A549 (cell line): ENCODE data around the gene SAP30L. TPM values are rescaled to one million over a fixed set of nuclear protein-coding genes. Genes with fewer than 3 reads are reported as not detected.

Experiments used
- ATAC-seq, 2 experiments: fragments of 200-7000 bp in 1 of 2; fragments of >200 bp in 1 of 2; cut with Nextera tagmentation in 1 of 2; cut with Tn5 transposase in 1 of 2; 3 replicates each; pipeline versions ENCODE4 v1.8.0 to v1.9.1; 2018 to 2020; ENCODE audit warnings: mild to moderate bottlenecking in 1 of 2, moderate library complexity in 1 of 2
- CTCF ChIA-PET: fragments of 300-600 bp; sonication (Branson Sonifier 250); formaldehyde crosslinking; extraction: SDS; loops from one replicate; lab custom pipeline; 2021; ENCODE audit warnings: antibody characterized with exemption, inconsistent platforms; lab: Yijun Ruan, JAX
- POLR2A ChIA-PET: fragments of 350-600 bp; formaldehyde crosslinking; extraction: SDS; loops from one replicate; lab custom pipeline; 2021; ENCODE audit warnings: antibody characterized with exemption, inconsistent platforms; lab: Yijun Ruan, JAX
- DNase-seq, 2 experiments: peaks; one replicate each; pipeline versions ENCODE4 v3.0.0 to v3.0.0-alpha.2; 2011 to 2016; ENCODE audit warnings: low read depth in 1 of 2, low spot score in 1 of 2
- FAIRE-seq: peaks from 2 replicates; lab custom pipeline; 2011; peaks lifted over from hg19 to GRCh38; lab: Jason Lieb, UNC
- H3K27ac ChIP-seq, 2 experiments: fragments of >200 bp; sonication (Bioruptor Twin); formaldehyde crosslinking; 3 replicates each; pipeline ENCODE4 v1.5.1; 2016 to 2017
- H3K4me1 ChIP-seq: fragments of >200 bp; sonication (Bioruptor Twin); formaldehyde crosslinking; 3 replicates; pipeline ENCODE4 v1.6.1; 2016
- H3K4me2 ChIP-seq: fragments of >200 bp; sonication (Bioruptor Twin); formaldehyde crosslinking; 3 replicates; pipeline ENCODE4 v1.6.1; 2016
- H3K4me3 ChIP-seq: fragments of >200 bp; sonication (Bioruptor Twin); formaldehyde crosslinking; 3 replicates; pipeline ENCODE4 v1.5.1; 2016
- H3K9me3 ChIP-seq: fragments of >200 bp; sonication (Bioruptor Twin); formaldehyde crosslinking; 3 replicates; pipeline ENCODE4 v1.6.1; 2016
- CBX2 ChIP-seq: fragments of 200-600 bp; sonication (generic); IDR thresholded peaks from 2 replicates; pipeline ENCODE4 v1.6.1; 2016; ENCODE audit warnings: low read depth, mild to moderate bottlenecking, borderline replicate concordance
- CEBPB ChIP-seq, 2 experiments: fragments of >200 bp in 1 of 2; sonication (Bioruptor Twin) in 1 of 2; formaldehyde crosslinking in 1 of 2; IDR thresholded peaks; 2 replicates each; pipeline ENCODE4 v1.6.1; 2012 to 2016
- CHD4 ChIP-seq: fragments of 200-600 bp; sonication (generic); IDR thresholded peaks from 2 replicates; pipeline ENCODE4 v1.6.1; 2016; ENCODE audit warnings: antibody characterized with exemption, mild to moderate bottlenecking, borderline replicate concordance
- EP300 ChIP-seq, 2 experiments: fragments of >200 bp; sonication (Bioruptor Twin); formaldehyde crosslinking; IDR thresholded peaks; 2 replicates in 1 of 2; 3 replicates in 1 of 2; pipeline ENCODE4 v1.6.1; 2016 to 2017
- FOSB ChIP-seq: fragments of 250-450 bp; sonication (Bioruptor Pico); IDR thresholded peaks from 2 replicates; pipeline ENCODE4 v1.5.0; 2020; ENCODE audit warnings: mild to moderate bottlenecking, moderate library complexity
- FOSL2 ChIP-seq, 2 experiments: fragments of 450-650 bp in 1 of 2; fragments of >200 bp in 1 of 2; sonication (Bioruptor Twin) in 1 of 2; formaldehyde crosslinking; IDR thresholded peaks; 2 replicates each; pipeline versions ENCODE4 v1.5.0 to v1.6.1; 2016 to 2020; ENCODE audit warnings: mild to moderate bottlenecking in 1 of 2, moderate library complexity in 1 of 2
- GATA3 ChIP-seq: IDR thresholded peaks from 2 replicates; pipeline ENCODE4 v1.6.1; 2012; ENCODE audit warnings: borderline replicate concordance
- HDAC2 ChIP-seq: fragments of 200-600 bp; sonication (generic); IDR thresholded peaks from 2 replicates; pipeline ENCODE4 v1.6.1; 2016
- HEYL ChIP-seq: fragments of 250-450 bp; sonication (Bioruptor Pico); IDR thresholded peaks from 2 replicates; pipeline ENCODE4 v1.8.0; 2021; ENCODE audit warnings: mild to moderate bottlenecking, moderate library complexity
- HOXB13 ChIP-seq: fragments of 250-450 bp; sonication (Bioruptor Pico); IDR thresholded peaks from 2 replicates; pipeline ENCODE4 v1.5.0; 2020; ENCODE audit warnings: low read depth, mild to moderate bottlenecking, moderate library complexity
- HOXB5 ChIP-seq: fragments of 250-450 bp; sonication (Bioruptor Pico); IDR thresholded peaks from 2 replicates; pipeline ENCODE4 v1.5.0; 2020; ENCODE audit warnings: mild to moderate bottlenecking, moderate library complexity
- JUN ChIP-seq, 2 experiments: fragments of >200 bp; sonication (Bioruptor Twin); formaldehyde crosslinking; IDR thresholded peaks; 2 replicates in 1 of 2; 3 replicates in 1 of 2; pipeline ENCODE4 v1.6.1; 2016 to 2017
- JUNB ChIP-seq: fragments of >200 bp; sonication (Bioruptor Twin); formaldehyde crosslinking; IDR thresholded peaks from 2 replicates; pipeline ENCODE4 v1.6.1; 2016
- KDM1A ChIP-seq: fragments of 200-600 bp; sonication (generic); IDR thresholded peaks from 2 replicates; pipeline ENCODE4 v1.6.1; 2016; ENCODE audit warnings: low read depth, mild to moderate bottlenecking
- MAFK ChIP-seq: fragments of 450-650 bp; IDR thresholded peaks from 2 replicates; pipeline ENCODE4 v1.6.1; 2014; ENCODE audit not compliant: partially characterized antibody
- MYC ChIP-seq: IDR thresholded peaks from 2 replicates; pipeline ENCODE4 v1.6.1; 2012; ENCODE audit warnings: mild to moderate bottlenecking, inconsistent platforms, low read length, improper control_type of control experiment, borderline replicate concordance
- NPAS2 ChIP-seq: fragments of 250-450 bp; sonication (Bioruptor Pico); IDR thresholded peaks from 2 replicates; pipeline ENCODE4 v1.8.0; 2022; ENCODE audit warnings: mild to moderate bottlenecking, moderate library complexity, borderline replicate concordance
- PHF8 ChIP-seq: fragments of 200-600 bp; sonication (generic); IDR thresholded peaks from 2 replicates; pipeline ENCODE4 v1.6.1; 2016; ENCODE audit warnings: low read depth, mild to moderate bottlenecking, antibody characterized with exemption, moderate library complexity, borderline replicate concordance
- POLR2AphosphoS2 ChIP-seq: conservative IDR thresholded peaks from 2 replicates; pipeline ENCODE4 v1.6.1; 2012; ENCODE audit warnings: low read length, improper control_type of control experiment, inconsistent platforms
- RAD21 ChIP-seq, 2 experiments: fragments of >200 bp in 1 of 2; sonication (Bioruptor Twin) in 1 of 2; formaldehyde crosslinking in 1 of 2; IDR thresholded peaks in 1 of 2; conservative IDR thresholded peaks in 1 of 2; 2 replicates in 1 of 2; 3 replicates in 1 of 2; pipeline ENCODE4 v1.6.1; 2012 to 2018; ENCODE audit warnings: inconsistent platforms in 1 of 2
- RARB ChIP-seq: fragments of 250-450 bp; sonication (Bioruptor Pico); IDR thresholded peaks from 2 replicates; pipeline ENCODE4 v1.8.0; 2021; ENCODE audit warnings: mild to moderate bottlenecking, moderate library complexity
- RCOR1 ChIP-seq: fragments of 150-350 bp; IDR thresholded peaks from 2 replicates; pipeline ENCODE4 v1.6.1; 2014; ENCODE audit warnings: antibody characterized with exemption, low read length, low read depth
- RFX5 ChIP-seq: fragments of 450-650 bp; IDR thresholded peaks from 2 replicates; pipeline ENCODE4 v1.7.1; 2014; ENCODE audit warnings: antibody characterized with exemption, mild to moderate bottlenecking, moderate library complexity
- ZC3H11A ChIP-seq: fragments of 450-650 bp; IDR thresholded peaks from 2 replicates; pipeline ENCODE4 v1.6.1; 2014; ENCODE audit warnings: antibody characterized with exemption, mild to moderate bottlenecking
- ZFP36 ChIP-seq: fragments of 450-650 bp; IDR thresholded peaks from 2 replicates; pipeline ENCODE4 v1.6.1; 2014; ENCODE audit warnings: borderline replicate concordance; ENCODE audit not compliant: partially characterized antibody
- ZSCAN20 ChIP-seq: fragments of 250-450 bp; sonication (Bioruptor Pico); IDR thresholded peaks from 2 replicates; pipeline ENCODE4 v1.8.0; 2022; ENCODE audit warnings: mild to moderate bottlenecking, moderate library complexity
- WGBS: methylation state at CpG from one replicate; pipeline ENCODE4 v1.1.6; 2017; ENCODE audit errors: missing lambda C conversion rate; 5-methylcytosine and 5-hydroxymethylcytosine counted together
- polyA plus RNA-seq, 4 experiments: library from polyadenylated mRNA; depleted of rRNA in 3 of 4; stranded (reverse); fragments of >200 nt; fragmentation: RNase III in 1 of 4; extraction: RNeasy Plus Mini Kit Qiagen cat#74134 plus additional on column Dnase treatment in 1 of 4; gene quantifications; 2 replicates in 3 of 4; 3 replicates in 1 of 4; pipeline ENCODE4 v1.2.3, GENCODE V29; 2011 to 2017
- TF ChIP-seq, protein P1 (sequence below): fragments of 150-350 bp; IDR thresholded peaks from 2 replicates; pipeline ENCODE4 v1.6.1; 2014; ENCODE audit warnings: low read depth, mild to moderate bottlenecking, low read length
- TF ChIP-seq, protein P2 (sequence below): fragments of 250-450 bp; sonication (Bioruptor Pico); IDR thresholded peaks from 2 replicates; pipeline ENCODE4 v1.5.0; 2021; ENCODE audit warnings: mild to moderate bottlenecking, moderate library complexity, borderline replicate concordance
- TF ChIP-seq, protein P3 (sequence below): fragments of 450-650 bp; IDR thresholded peaks from 2 replicates; pipeline ENCODE4 v1.6.1; 2014; ENCODE audit warnings: antibody characterized with exemption
- TF ChIP-seq, protein P4 (sequence below): IDR thresholded peaks from 2 replicates; pipeline ENCODE4 v1.6.1; 2012

The SAP30L gene
- polyA plus RNA-seq, 2 of the 4 experiments (the other 2 are of a cell fraction) = 24.9 to 50.3 TPM

DNA sequence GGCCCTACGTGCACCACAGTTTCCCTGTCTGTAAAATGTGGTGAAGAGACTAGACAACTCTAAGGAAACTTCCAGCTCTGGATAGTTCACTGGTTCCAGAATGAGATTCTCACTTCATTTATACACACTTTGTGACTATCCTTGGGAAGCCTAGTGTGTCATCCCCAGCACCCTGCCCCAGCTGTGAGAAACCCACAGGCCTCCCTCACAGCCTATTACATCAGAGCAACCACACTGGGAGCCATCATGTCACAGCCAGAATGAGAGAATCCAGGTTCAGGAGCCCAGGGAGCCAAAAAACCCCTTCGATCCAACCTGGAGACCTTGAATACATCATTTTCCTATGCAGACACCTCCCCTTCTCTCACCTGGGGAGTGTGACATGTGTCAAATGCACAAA lies 53.2 kb downstream of the SAP30L start:
- H3K4me1 ChIP-seq = no peaks in the 10 kb centered on the region
- POLR2A ChIA-PET = no interaction called here
- DNase-seq = no peak
- no peak overlapping the region for H3K4me3 ChIP-seq
- H3K4me2 ChIP-seq = no peak overlapping the region
- TF ChIP-seq CHD4 = no peak
- no peak for TF ChIP-seq HOXB13
- no peak for TF ChIP-seq MYC
- TF ChIP-seq RARB (CRISPR knock-in tag) = no peak
- TF ChIP-seq CEBPB (IDR thresholded peaks at IDR 0.05) = no peak
- TF ChIP-seq FOSL2 (IDR thresholded peaks at IDR 0.05) = no peak
- no peak for TF ChIP-seq FOSL2 (CRISPR knock-in tag; IDR thresholded peaks at IDR 0.05)
- no peak for TF ChIP-seq ZSCAN20 (CRISPR knock-in tag)
- no peak for TF ChIP-seq JUNB
- no peak for TF ChIP-seq RAD21 (conservative IDR thresholded peaks at IDR 0.05 in 1 of 2, IDR thresholded peaks at IDR 0.05 in 1 of 2)
- no peak for TF ChIP-seq RFX5
- no peak for TF ChIP-seq RCOR1
- TF ChIP-seq GATA3 = no peak
- TF ChIP-seq, protein P1, sequence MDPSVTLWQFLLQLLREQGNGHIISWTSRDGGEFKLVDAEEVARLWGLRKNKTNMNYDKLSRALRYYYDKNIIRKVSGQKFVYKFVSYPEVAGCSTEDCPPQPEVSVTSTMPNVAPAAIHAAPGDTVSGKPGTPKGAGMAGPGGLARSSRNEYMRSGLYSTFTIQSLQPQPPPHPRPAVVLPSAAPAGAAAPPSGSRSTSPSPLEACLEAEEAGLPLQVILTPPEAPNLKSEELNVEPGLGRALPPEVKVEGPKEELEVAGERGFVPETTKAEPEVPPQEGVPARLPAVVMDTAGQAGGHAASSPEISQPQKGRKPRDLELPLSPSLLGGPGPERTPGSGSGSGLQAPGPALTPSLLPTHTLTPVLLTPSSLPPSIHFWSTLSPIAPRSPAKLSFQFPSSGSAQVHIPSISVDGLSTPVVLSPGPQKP = no peak
- TF ChIP-seq HEYL (CRISPR knock-in tag) = no peak
- no peak for TF ChIP-seq POLR2AphosphoS2
- no peak for TF ChIP-seq CBX2
- H3K27ac ChIP-seq = no peak overlapping the region
- H3K9me3 ChIP-seq = no peaks in the 10 kb centered on the region
- CTCF ChIA-PET = no interaction called here
- 61% methylated on average over 2 of the region's 2 CpGs for WGBS
- ATAC-seq = no peak
- no peak for FAIRE-seq

DNA sequence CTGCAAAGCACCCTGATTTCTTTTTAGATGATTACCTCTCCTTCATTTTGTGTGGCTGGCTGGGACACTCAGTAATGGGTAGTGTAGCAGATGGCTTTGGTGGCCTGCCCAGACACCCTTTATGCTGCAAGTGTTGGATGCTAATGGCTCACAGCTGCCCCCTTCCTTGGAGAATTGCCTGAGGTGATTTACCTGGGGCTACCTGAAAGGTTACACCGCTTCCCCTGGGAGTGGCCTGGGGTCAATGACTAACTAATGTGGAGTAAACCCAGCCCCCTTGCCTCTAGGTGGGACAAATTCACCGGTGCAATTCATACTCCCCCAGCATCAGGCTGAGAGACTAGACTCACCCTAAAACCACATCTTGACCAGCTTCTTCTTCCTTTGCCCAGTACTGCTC lies 55.8 kb downstream of the SAP30L start:
- DNase-seq (no peak), FAIRE-seq (no peak), ATAC-seq (no peak)
- 54% methylated on average over 2 of the region's 2 CpGs for WGBS
- TF ChIP-seq NPAS2 (CRISPR knock-in tag) (no peak), PHF8 (no peak), HDAC2 (no peak)
- TF ChIP-seq, protein P2, sequence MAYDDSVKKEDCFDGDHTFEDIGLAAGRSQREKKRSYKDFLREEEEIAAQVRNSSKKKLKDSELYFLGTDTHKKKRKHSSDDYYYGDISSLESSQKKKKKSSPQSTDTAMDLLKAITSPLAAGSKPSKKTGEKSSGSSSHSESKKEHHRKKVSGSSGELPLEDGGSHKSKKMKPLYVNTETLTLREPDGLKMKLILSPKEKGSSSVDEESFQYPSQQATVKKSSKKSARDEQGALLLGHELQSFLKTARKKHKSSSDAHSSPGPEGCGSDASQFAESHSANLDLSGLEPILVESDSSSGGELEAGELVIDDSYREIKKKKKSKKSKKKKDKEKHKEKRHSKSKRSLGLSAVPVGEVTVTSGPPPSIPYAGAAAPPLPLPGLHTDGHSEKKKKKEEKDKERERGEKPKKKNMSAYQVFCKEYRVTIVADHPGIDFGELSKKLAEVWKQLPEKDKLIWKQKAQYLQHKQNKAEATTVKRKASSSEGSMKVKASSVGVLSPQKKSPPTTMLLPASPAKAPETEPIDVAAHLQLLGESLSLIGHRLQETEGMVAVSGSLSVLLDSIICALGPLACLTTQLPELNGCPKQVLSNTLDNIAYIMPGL = no peak
- H3K4me3 ChIP-seq = no peak overlapping the region
- POLR2A ChIA-PET = no interaction called here
- H3K4me2 ChIP-seq = no peak overlapping the region
- H3K4me1 ChIP-seq = no peaks in the 10 kb centered on the region
- CTCF ChIA-PET = interaction anchor here (0.9 to 2.4 kb wide), 5 partner anchors 19 to 536 kb away, joined by 3 to 10 read pairs (median 4); no protein-coding TSS in a partner anchor
- no peaks in the 10 kb centered on the region for H3K9me3 ChIP-seq
- no peak overlapping the region for H3K27ac ChIP-seq

DNA sequence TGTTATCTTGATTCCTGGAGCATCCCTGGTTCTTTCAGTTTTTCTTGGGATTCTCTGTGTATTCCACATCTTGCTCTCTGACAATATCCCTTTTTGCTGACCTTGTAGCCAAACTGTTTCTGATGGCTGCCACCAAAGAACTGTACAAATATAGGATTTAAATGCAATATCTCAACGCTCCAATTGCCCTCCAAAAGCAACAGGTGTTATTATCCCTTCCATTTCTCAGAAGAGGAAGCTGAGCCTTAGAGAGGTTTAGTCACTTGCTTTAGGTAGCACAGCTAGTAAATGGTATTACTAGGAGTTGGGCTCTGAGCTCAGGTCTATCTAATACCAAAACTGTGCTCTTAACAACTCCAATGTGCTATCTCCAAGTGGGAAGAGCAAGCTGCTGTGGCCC lies 56.4 kb downstream of the SAP30L start:
- POLR2A ChIA-PET = no interaction called here
- WGBS = 22% methylated on average over 1 of the region's 1 CpG
- FAIRE-seq = no peak

More for the DNA sequence above, 56.4 kb downstream of the SAP30L start:
- TF ChIP-seq MYC (no peak), HOXB5 (no peak), RARB (CRISPR knock-in tag) (no peak), HEYL (CRISPR knock-in tag) (no peak), CBX2 (no peak), PHF8 (no peak), EP300 (IDR thresholded peaks at IDR 0.05) (no peak), ZC3H11A (no peak), JUN (IDR thresholded peaks at IDR 0.05) (no peak), FOSB (CRISPR knock-in tag) (no peak), HDAC2 (no peak), ZFP36 (no peak), POLR2AphosphoS2 (no peak), MAFK (no peak), KDM1A (no peak)
- TF ChIP-seq, protein P3, sequence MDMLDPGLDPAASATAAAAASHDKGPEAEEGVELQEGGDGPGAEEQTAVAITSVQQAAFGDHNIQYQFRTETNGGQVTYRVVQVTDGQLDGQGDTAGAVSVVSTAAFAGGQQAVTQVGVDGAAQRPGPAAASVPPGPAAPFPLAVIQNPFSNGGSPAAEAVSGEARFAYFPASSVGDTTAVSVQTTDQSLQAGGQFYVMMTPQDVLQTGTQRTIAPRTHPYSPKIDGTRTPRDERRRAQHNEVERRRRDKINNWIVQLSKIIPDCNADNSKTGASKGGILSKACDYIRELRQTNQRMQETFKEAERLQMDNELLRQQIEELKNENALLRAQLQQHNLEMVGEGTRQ = no peak
- TF ChIP-seq, protein P4, sequence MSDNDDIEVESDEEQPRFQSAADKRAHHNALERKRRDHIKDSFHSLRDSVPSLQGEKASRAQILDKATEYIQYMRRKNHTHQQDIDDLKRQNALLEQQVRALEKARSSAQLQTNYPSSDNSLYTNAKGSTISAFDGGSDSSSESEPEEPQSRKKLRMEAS = no peak
- H3K27ac ChIP-seq = no peak overlapping the region
- DNase-seq = no peak
- H3K4me2 ChIP-seq = no peak overlapping the region
- H3K4me1 ChIP-seq = no peaks in the 10 kb centered on the region
- H3K9me3 ChIP-seq = no peaks in the 10 kb centered on the region
- CTCF ChIA-PET = interaction anchor here (0.9 to 2.4 kb wide), 5 partner anchors 19 to 537 kb away, joined by 3 to 10 read pairs (median 4); no protein-coding TSS in a partner anchor
- no peak for ATAC-seq
- H3K4me3 ChIP-seq = no peak overlapping the region
